ENCODE measurements around the gene CALHM5. TPM values are rescaled to one million over a fixed set of nuclear protein-coding genes. Genes with fewer than 3 reads are reported as not detected.

CALHM5 gene
- total and polyA plus RNA-seq, 11 donors: 0.76 to 3.0 (median 1.8) TPM

DNA sequence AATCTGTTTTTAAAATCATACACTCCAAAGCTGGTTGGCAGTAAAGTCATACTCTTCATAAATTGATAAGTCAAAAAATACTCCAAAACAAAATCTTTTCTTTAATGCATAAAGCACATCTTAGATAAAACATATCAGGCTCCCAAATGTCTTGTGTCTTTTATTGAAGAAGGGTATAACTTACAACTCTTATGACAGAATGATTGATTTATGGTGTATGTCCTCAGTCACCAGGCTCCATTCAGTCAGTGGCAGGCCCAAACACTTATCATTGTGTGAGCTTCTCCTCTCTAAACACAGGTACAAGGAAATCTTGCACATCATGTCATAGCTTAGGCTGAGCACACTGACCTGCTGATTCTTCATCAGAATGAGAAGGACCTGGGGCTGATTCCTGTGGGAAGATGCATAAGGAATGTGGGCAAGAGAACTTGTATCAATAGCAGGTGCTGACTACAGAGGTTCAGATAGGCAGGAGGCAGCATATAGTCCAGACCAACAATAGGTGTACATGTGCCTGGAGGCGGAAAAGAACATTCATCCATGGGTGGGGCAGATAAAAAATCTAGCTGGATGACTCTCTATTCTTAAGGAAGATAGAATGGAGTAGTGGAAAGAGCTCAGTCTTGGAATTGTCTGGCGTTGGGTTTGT, 1.9 kb downstream of the CALHM5 start:
- WGBS, 4 donors: 78 to 91% (median 86%) methylated on average over 2 of the region's 2 CpGs
- H3K27ac ChIP-seq: peak overlapping the region in 9 of 12 donors; percentile 27 to 92 (median 86)
- H3K4me1 ChIP-seq: peaks cover 0 to 32% (median 11%) of the 10 kb centered on the region in 12 donors
- no peak for TF ChIP-seq CTCF (IDR thresholded peaks at IDR 0.05)
- no peak for TF ChIP-seq POLR2A (IDR thresholded peaks at IDR 0.05)
- H3K27me3 ChIP-seq: no peaks in the 10 kb centered on the region
- H3K4me3 ChIP-seq: peak overlapping the region in 11 of 12 donors; percentile 29 to 65 (median 52)
- peaks cover 0 to 27% (median 13%) of the 10 kb centered on the region in 9 donors for H3K36me3 ChIP-seq
- peaks cover 0 to 10% (median 0%) of the 10 kb centered on the region in 12 donors for H3K9me3 ChIP-seq
- intact Hi-C loops (cut with DNase I): loop anchor here in 2 of 10 donors (2.0 to 5.0 kb wide), 2 partner anchors 15 to 236 kb away; partner anchors contain the start of gene TSPYL1 (in 1 of the 2)
- ATAC-seq (no peak), DNase-seq (no peak)

- H3K36me3 ChIP-seq: peaks cover 0 to 27% (median 13%) of the 10 kb centered on the region in 9 donors
- H3K27ac ChIP-seq: no peak overlapping the region
- no peaks in the 10 kb centered on the region for H3K27me3 ChIP-seq
- TF ChIP-seq CTCF (IDR thresholded peaks at IDR 0.05): no peak
- no peak for TF ChIP-seq POLR2A (IDR thresholded peaks at IDR 0.05)
- intact Hi-C loops (cut with DNase I): loop anchor here in 1 of 10 donors (5.0 kb wide), 1 partner anchor 237 kb away; the partner anchor contains the start of gene TSPYL1
- H3K4me3 ChIP-seq: peak overlapping the region in 8 of 12 donors; percentile 47 to 65 (median 58)
- peaks cover 0 to 3% (median 0%) of the 10 kb centered on the region in 12 donors for H3K9me3 ChIP-seq
- DNase-seq (no peak), ATAC-seq (no peak)
- peaks cover 0 to 32% (median 11%) of the 10 kb centered on the region in 12 donors for H3K4me1 ChIP-seq
- WGBS, 4 donors: 84 to 87% (median 85%) methylated on average over 4 of the region's 4 CpGs
These were observed 2.7 kb downstream of the CALHM5 start for GRCh38 chr6:116514111-116514510.

DNA sequence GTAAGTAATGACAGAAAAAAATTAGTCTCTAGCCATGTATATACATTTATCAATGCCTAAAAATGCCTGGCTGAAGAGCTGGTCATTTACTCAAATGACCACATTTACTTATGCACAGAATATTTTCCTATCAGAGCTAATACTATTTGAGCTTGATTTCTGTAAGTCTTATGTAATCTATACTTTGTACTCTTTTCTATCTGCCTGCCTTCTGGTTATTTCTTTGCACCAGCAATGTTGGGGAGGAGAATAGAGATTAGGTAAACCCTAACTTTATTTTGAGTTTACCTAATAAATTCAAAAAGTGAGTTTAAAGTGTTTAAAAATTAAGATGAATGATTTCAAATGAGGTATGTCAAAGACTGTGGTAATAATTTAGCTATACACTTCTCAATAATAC, 3.7 kb downstream of the CALHM5 start:
- Histone ChIP-seq H3K9me3 (no peaks in the 10 kb centered on the region), H3K27me3 (no peaks in the 10 kb centered on the region), H3K4me3 (no peak overlapping the region), H3K27ac (no peak overlapping the region), H3K4me1 (peaks cover 0 to 32% (median 11%) of the 10 kb centered on the region in 12 donors), H3K36me3 (peaks cover 0 to 27% (median 13%) of the 10 kb centered on the region in 9 donors)
- intact Hi-C loops (cut with DNase I): no loop called here
- no peak for DNase-seq
- TF ChIP-seq CTCF (IDR thresholded peaks at IDR 0.05): no peak
- TF ChIP-seq POLR2A (IDR thresholded peaks at IDR 0.05): no peak
- ATAC-seq: no peak

DNA sequence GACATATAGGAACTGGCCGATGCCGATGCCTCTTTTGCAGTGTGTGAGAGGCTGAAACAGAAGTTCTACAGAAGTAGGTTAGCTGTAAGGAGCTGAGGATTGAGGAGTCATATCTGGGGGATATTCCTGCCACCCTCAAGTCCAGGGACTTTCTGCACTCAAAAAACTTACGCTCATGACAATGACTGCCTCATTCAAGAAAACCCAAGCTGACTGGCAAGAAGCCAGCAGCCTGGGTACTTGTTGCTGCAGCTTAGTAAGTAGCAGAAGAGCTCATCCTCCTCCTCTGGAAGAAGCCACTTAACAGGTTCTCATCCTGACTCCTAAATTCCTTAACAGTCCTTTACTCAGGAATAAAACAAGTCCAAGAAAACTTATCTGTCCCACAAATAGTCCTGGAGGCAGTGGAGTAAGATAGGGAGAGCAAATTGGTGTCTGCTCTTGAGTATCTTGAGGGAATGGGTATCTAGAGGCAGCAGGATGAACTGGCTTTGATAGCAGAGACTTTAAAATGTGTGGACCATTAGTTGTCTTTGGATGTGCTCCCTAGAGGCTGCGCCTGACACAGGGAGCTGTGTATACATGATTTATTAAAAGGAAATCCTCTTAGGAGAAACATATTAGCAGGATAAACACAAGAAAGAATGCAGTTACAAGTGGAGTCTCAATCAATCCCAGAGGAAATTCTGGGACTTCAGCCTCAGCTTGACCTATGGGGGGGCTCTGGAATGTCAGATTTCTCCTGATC, 7.4 kb downstream of the CALHM5 start:
- ATAC-seq (no peak), DNase-seq (no peak)
- no peak overlapping the region for H3K27ac ChIP-seq
- peaks cover 0 to 13% (median 7%) of the 10 kb centered on the region in 12 donors for H3K4me1 ChIP-seq
- no peak overlapping the region for H3K4me3 ChIP-seq
- peaks cover 0 to 27% (median 13%) of the 10 kb centered on the region in 9 donors for H3K36me3 ChIP-seq
- intact Hi-C loops (cut with DNase I): no loop called here
- no peaks in the 10 kb centered on the region for H3K27me3 ChIP-seq
- WGBS, 4 donors: 82 to 89% (median 87%) methylated on average over 4 of the region's 4 CpGs
- TF ChIP-seq CTCF (IDR thresholded peaks at IDR 0.05): no peak
- TF ChIP-seq POLR2A (IDR thresholded peaks at IDR 0.05): no peak
- H3K9me3 ChIP-seq: no peaks in the 10 kb centered on the region
